Left colon (tissue), 2 donors: ENCODE data around the gene CR2. TPM values are rescaled to one million over a fixed set of nuclear protein-coding genes. Genes with fewer than 3 reads are reported as not detected.

Experiments used
- total RNA-seq, 2 donors: library from RNA; stranded (reverse); fragmentation: NEBNext Ultra II Directional; extraction: Animal tissue kit (Norgen Biotek cat#: 25700); gene quantifications; one replicate each; pipeline ENCODE4 v1.2.1, GENCODE V29; 2021
- donor health status: DM: no; HTN: no; CAD: no.
- donor health status: DM: yes; HTN: yes; CAD: no.

The CR2 gene
- total RNA-seq, 2 donors from 2014 or later, result 0.15 to 0.53 TPM

Other genes starting within 250 kb of the CR2 start
- gene CD55, start 132.7 kb upstream of the CR2 start, total RNA-seq, result 10 to 100 TPM; 44.0 to 75.4 TPM
- gene CR1, start 41.8 kb downstream of the CR2 start, total RNA-seq, result 1 to 10 TPM in 1 of 2 donors, under 1 TPM in 1; 0.76 to 2.7 TPM
- gene CR1L, start 190.8 kb downstream of the CR2 start, total RNA-seq, result under 1 TPM in 1 of 2 donors, not detected in 1; 0.34 TPM